ENCODE measurements around the gene COA5. TPM values are rescaled to one million over a fixed set of nuclear protein-coding genes. Genes with fewer than 3 reads are reported as not detected.

Gene COA5
- total and polyA plus RNA-seq, 10 donors = 24.4 to 69.7 (median 40.1) TPM

- H3K4me3 ChIP-seq = no peak overlapping the region
- peaks cover 0 to 39% (median 0%) of the 10 kb centered on the region in 6 donors for H3K4me1 ChIP-seq
- no peak overlapping the region for H3K27ac ChIP-seq
- TF ChIP-seq CTCF (IDR thresholded peaks at IDR 0.05 in 8 of 11, conservative IDR thresholded peaks at IDR 0.05 in 3 of 11) = no peak
- TF ChIP-seq POLR2A (IDR thresholded peaks at IDR 0.05) = no peak
- no peak for TF ChIP-seq POLR2AphosphoS5 (IDR thresholded peaks at IDR 0.05)
- H3K9me3 ChIP-seq = no peaks in the 10 kb centered on the region
- whole genome bisulfite sequencing, 5 donors = 92 to 100% (median 95%) methylated on average over 3 of the region's 3 CpGs
- intact Hi-C loops (cut with DNase I; ENCODE audit: low total_unique reads) = no loop called here
- H3K36me3 ChIP-seq = peaks cover 0 to 93% (median 26%) of the 10 kb centered on the region in 6 donors
- H3K27me3 ChIP-seq (replicated peaks in 1 of 7) = no peaks in the 10 kb centered on the region
- no peak for DNase-seq
Measured at GRCh38 chr2:98632351-98632750, 24.0 kb upstream of the COA5 start.

DNA sequence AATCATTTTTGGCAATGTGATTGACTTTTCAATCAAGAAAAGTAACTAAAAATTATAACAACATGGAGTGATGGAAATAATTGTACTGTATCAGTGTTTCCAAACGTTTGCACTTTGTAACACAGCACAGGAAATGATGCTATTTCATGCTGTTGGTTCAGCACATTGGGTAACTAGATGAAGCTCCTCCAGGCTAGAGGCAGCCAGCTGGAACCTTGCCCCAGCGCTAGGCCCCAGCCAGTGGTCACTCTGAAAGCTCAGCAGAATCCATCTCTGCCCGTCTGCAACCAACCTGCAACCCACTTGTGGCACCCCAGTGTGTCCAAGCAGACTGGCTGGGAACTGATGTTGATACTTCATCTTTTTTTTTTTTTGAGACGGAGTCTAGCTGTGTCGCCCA is 15.3 kb upstream of the COA5 start:
- H3K27me3 ChIP-seq (replicated peaks in 1 of 7) = no peaks in the 10 kb centered on the region
- peak in 1 of 3 donors; percentile 22 for TF ChIP-seq POLR2AphosphoS5 (IDR thresholded peaks at IDR 0.05)
- no peak for TF ChIP-seq CTCF (IDR thresholded peaks at IDR 0.05 in 8 of 11, conservative IDR thresholded peaks at IDR 0.05 in 3 of 11)
- DNase-seq = no peak
- H3K9me3 ChIP-seq = no peaks in the 10 kb centered on the region
- peaks cover 0 to 55% (median 2%) of the 10 kb centered on the region in 6 donors for H3K36me3 ChIP-seq
- WGBS, 5 donors = 44 to 74% (median 73%) methylated on average over 5 of the region's 5 CpGs
- peaks cover 0 to 14% (median 0%) of the 10 kb centered on the region in 6 donors for H3K4me1 ChIP-seq
- intact Hi-C loops (cut with DNase I; ENCODE audit: low total_unique reads) = no loop called here
- H3K27ac ChIP-seq = peak overlapping the region in 4 of 8 donors; percentile 10 to 52 (median 46)
- no peak overlapping the region for H3K4me3 ChIP-seq

- TF ChIP-seq CTCF (IDR thresholded peaks at IDR 0.05 in 8 of 11, conservative IDR thresholded peaks at IDR 0.05 in 3 of 11) (no peak), POLR2A (IDR thresholded peaks at IDR 0.05) (no peak), POLR2AphosphoS5 (IDR thresholded peaks at IDR 0.05) (no peak)
- WGBS, 5 donors = 71 to 77% (median 73%) methylated on average over 5 of the region's 5 CpGs
- Histone ChIP-seq H3K36me3 (peaks cover 0 to 97% (median 57%) of the 10 kb centered on the region in 6 donors), H3K4me1 (peaks cover 0 to 22% (median 2%) of the 10 kb centered on the region in 6 donors), H3K27me3 (replicated peaks in 1 of 7) (no peaks in the 10 kb centered on the region), H3K27ac (no peak overlapping the region), H3K4me3 (no peak overlapping the region), H3K9me3 (no peaks in the 10 kb centered on the region)
- intact Hi-C loops (cut with DNase I; ENCODE audit: low total_unique reads) = no loop called here
- no peak for DNase-seq
Measured at GRCh38 chr2:98617149-98617548, 8.8 kb upstream of the COA5 start.

DNA sequence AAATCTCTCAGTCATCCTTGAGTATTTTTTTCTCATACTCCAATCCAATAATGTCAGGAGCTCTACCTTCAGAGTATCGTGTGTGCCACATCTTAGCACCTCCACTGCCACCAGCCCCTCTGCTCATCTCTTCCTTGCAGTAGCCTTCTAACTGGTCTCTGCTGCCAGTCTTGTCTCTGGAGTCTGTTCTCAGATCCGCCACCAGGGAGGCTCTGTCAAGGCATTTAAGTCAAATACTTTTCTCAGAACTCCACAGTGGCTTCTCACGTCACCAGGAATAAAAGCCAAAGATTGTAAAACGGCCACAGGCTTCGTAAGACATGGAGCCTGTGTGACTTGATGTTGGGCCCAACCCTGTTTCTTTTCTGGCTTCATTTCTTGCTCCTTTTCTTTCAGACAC is 7.2 kb upstream of the COA5 start:
- Histone ChIP-seq H3K9me3 (no peaks in the 10 kb centered on the region), H3K27me3 (replicated peaks in 1 of 7) (no peaks in the 10 kb centered on the region), H3K4me1 (peaks cover 6 to 39% (median 15%) of the 10 kb centered on the region in 6 donors), H3K4me3 (no peak overlapping the region), H3K36me3 (peaks cover 0 to 98% (median 62%) of the 10 kb centered on the region in 6 donors), H3K27ac (no peak overlapping the region)
- TF ChIP-seq CTCF (IDR thresholded peaks at IDR 0.05 in 8 of 11, conservative IDR thresholded peaks at IDR 0.05 in 3 of 11) (no peak), POLR2AphosphoS5 (IDR thresholded peaks at IDR 0.05) (no peak), POLR2A (IDR thresholded peaks at IDR 0.05) (no peak)
- DNase-seq = no peak
- WGBS, 5 donors = 93 to 96% (median 94%) methylated on average over 5 of the region's 5 CpGs
- intact Hi-C loops (cut with DNase I; ENCODE audit: low total_unique reads) = no loop called here
